ENCODE data around the gene TTLL5. TPM values are rescaled to one million over a fixed set of nuclear protein-coding genes. Genes with fewer than 3 reads are reported as not detected.

Gene TTLL5
- total RNA-seq, 2 experiments from 2014 or later: 19.8 to 26.4 TPM

DNA sequence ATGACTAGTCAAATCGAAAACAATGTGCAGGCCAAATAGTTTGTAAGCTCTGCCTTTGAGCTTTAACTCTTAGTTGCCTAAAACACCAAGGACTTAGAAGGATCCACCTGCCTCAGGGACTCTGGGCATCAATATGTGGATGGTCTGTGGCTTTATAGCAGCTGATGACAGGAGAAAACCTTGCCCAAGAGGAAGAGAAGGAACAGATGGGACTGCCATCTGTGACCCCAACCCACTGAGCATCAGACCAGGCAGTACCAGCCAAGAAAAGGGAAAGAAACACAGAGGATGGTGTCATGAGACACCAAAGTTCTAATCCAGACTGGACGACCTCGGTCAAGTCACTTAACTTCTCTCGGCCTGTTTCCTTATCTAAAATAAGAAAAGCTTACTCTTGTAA is 308.1 kb downstream of the TTLL5 start:
- intact Hi-C loops (cut with DNase I, micrococcal nuclease): no loop called here
- Histone ChIP-seq H3K27me3 (ENCODE audit: control insufficient read depth in 1 of 2, insufficient read depth in 2 of 2, low read length in 2 of 2) (no peaks in the 10 kb centered on the region), H3K4me3 (ENCODE audit: low read length) (no peak overlapping the region), H3K27ac (ENCODE audit: low read depth in 1 of 2, low read length in 2 of 2) (no peak overlapping the region), H3K36me3 (ENCODE audit: insufficient read depth, low read length) (peaks cover 9% of the 10 kb centered on the region), H3K9me3 (ENCODE audit: control insufficient read depth in 1 of 2, insufficient read depth in 1 of 2, low read length in 2 of 2) (no peaks in the 10 kb centered on the region), H3K4me1 (ENCODE audit: insufficient read depth, low read length) (no peaks in the 10 kb centered on the region)
- ATAC-seq (ENCODE audit: poor library complexity) (no peak), DNase-seq (no peak)
- H3K4me3 Mint-ChIP-seq: no peak overlapping the region
- POLR2A ChIA-PET: no interaction called here
- no peaks in the 10 kb centered on the region for H3K9me3 Mint-ChIP-seq
- H3K36me3 Mint-ChIP-seq (ENCODE audit: low read depth): peaks cover 48% of the 10 kb centered on the region
- no peaks in the 10 kb centered on the region for H3K27me3 Mint-ChIP-seq
- TF ChIP-seq, protein P1, sequence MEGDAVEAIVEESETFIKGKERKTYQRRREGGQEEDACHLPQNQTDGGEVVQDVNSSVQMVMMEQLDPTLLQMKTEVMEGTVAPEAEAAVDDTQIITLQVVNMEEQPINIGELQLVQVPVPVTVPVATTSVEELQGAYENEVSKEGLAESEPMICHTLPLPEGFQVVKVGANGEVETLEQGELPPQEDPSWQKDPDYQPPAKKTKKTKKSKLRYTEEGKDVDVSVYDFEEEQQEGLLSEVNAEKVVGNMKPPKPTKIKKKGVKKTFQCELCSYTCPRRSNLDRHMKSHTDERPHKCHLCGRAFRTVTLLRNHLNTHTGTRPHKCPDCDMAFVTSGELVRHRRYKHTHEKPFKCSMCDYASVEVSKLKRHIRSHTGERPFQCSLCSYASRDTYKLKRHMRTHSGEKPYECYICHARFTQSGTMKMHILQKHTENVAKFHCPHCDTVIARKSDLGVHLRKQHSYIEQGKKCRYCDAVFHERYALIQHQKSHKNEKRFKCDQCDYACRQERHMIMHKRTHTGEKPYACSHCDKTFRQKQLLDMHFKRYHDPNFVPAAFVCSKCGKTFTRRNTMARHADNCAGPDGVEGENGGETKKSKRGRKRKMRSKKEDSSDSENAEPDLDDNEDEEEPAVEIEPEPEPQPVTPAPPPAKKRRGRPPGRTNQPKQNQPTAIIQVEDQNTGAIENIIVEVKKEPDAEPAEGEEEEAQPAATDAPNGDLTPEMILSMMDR (IDR thresholded peaks at IDR 0.05): no peak
- H3K4me1 Mint-ChIP-seq (ENCODE audit: low read depth): no peaks in the 10 kb centered on the region
- no peak overlapping the region for H3K27ac Mint-ChIP-seq
- CTCF ChIA-PET: interaction anchor here (0.8 kb wide), 1 partner anchor 12 kb away, joined by 3 read pairs; no protein-coding TSS in a partner anchor

DNA sequence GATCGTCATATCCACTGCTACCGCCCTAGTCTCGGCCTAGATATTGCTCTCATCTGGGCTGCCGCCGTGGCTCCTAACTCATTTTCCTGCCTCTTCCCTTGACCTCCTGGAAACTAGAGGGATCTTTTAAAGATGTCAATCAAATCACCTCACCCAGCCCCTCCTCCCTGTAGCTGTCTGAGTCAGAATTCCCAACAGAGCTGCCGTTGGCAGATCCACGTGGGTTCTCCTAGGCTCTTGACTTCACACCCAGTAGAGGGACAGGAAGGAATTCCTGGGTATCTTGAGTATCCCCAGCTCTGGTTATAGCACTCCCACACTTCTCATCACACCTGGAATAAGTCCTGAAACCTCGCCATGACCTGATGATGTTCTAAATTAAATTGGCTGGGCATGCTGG is 308.8 kb downstream of the TTLL5 start:
- intact Hi-C loops (cut with DNase I, micrococcal nuclease): no loop called here
- CTCF ChIA-PET: no interaction called here
- Mint-ChIP-seq H3K4me3 (no peak overlapping the region), H3K9me3 (no peaks in the 10 kb centered on the region), H3K4me1 (ENCODE audit: low read depth) (no peaks in the 10 kb centered on the region), H3K36me3 (ENCODE audit: low read depth) (peaks cover 41% of the 10 kb centered on the region), H3K27me3 (no peaks in the 10 kb centered on the region), H3K27ac (no peak overlapping the region)
- no peaks in the 10 kb centered on the region for H3K9me3 ChIP-seq (ENCODE audit: control insufficient read depth in 1 of 2, insufficient read depth in 1 of 2, low read length in 2 of 2)
- H3K4me3 ChIP-seq (ENCODE audit: low read length): no peak overlapping the region
- POLR2A ChIA-PET: no interaction called here
- H3K27ac ChIP-seq (ENCODE audit: low read depth in 1 of 2, low read length in 2 of 2): no peak overlapping the region
- H3K4me1 ChIP-seq (ENCODE audit: insufficient read depth, low read length): no peaks in the 10 kb centered on the region
- TF ChIP-seq, protein P1 (IDR thresholded peaks at IDR 0.05): no peak
- H3K36me3 ChIP-seq (ENCODE audit: insufficient read depth, low read length): peaks cover 9% of the 10 kb centered on the region
- no peaks in the 10 kb centered on the region for H3K27me3 ChIP-seq (ENCODE audit: control insufficient read depth in 1 of 2, insufficient read depth in 2 of 2, low read length in 2 of 2)
- DNase-seq (no peak), ATAC-seq (ENCODE audit: poor library complexity) (no peak)

DNA sequence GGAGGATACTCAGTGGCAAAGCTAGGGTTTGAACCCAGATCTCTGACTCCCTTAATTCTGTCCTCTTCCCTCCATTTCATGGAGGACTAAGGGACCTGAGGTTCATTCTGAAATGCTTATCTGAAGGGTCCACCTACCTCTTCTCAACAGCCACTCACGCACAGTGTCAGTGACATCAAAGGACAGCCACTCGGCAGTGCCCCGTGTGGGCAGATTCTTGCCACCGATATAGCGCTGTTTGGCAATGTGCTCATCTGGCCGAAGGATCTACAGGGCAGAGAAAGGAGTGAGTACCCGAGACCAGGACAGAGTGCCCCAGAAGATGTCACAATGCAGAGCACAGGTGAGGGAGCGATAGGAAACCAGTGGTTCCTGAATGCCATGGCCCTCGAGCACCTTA is 309.9 kb downstream of the TTLL5 start:
- H3K4me3 ChIP-seq (ENCODE audit: low read length): no peak overlapping the region
- no peak for DNase-seq
- TF ChIP-seq, protein P1 (IDR thresholded peaks at IDR 0.05): no peak
- intact Hi-C loops (cut with DNase I, micrococcal nuclease): no loop called here
- ChIA-PET POLR2A (no interaction called here), CTCF (no interaction called here)
- no peak overlapping the region for H3K27ac ChIP-seq (ENCODE audit: low read depth in 1 of 2, low read length in 2 of 2)
- Mint-ChIP-seq H3K9me3 (no peaks in the 10 kb centered on the region), H3K4me3 (no peak overlapping the region), H3K36me3 (ENCODE audit: low read depth) (peaks cover 32% of the 10 kb centered on the region), H3K4me1 (ENCODE audit: low read depth) (no peaks in the 10 kb centered on the region), H3K27me3 (no peaks in the 10 kb centered on the region), H3K27ac (no peak overlapping the region)
- no peaks in the 10 kb centered on the region for H3K4me1 ChIP-seq (ENCODE audit: insufficient read depth, low read length)
- ATAC-seq (ENCODE audit: poor library complexity): no peak
- no peaks in the 10 kb centered on the region for H3K9me3 ChIP-seq (ENCODE audit: control insufficient read depth in 1 of 2, insufficient read depth in 1 of 2, low read length in 2 of 2)
- no peaks in the 10 kb centered on the region for H3K27me3 ChIP-seq (ENCODE audit: control insufficient read depth in 1 of 2, insufficient read depth in 2 of 2, low read length in 2 of 2)
- peaks cover 6% of the 10 kb centered on the region for H3K36me3 ChIP-seq (ENCODE audit: insufficient read depth, low read length)

All from CD4-positive, alpha-beta T cell (primary cell).